GM19452 (cell line): ENCODE results near the gene HK3.

ENCODE experiments used
- ATAC-seq: cut with Tn5 transposase; IDR thresholded peaks from one replicate; pipeline ENCODE4 v1.9.1; 2021; ENCODE audit not compliant: unreplicated experiment

The HK3 gene, protein sequence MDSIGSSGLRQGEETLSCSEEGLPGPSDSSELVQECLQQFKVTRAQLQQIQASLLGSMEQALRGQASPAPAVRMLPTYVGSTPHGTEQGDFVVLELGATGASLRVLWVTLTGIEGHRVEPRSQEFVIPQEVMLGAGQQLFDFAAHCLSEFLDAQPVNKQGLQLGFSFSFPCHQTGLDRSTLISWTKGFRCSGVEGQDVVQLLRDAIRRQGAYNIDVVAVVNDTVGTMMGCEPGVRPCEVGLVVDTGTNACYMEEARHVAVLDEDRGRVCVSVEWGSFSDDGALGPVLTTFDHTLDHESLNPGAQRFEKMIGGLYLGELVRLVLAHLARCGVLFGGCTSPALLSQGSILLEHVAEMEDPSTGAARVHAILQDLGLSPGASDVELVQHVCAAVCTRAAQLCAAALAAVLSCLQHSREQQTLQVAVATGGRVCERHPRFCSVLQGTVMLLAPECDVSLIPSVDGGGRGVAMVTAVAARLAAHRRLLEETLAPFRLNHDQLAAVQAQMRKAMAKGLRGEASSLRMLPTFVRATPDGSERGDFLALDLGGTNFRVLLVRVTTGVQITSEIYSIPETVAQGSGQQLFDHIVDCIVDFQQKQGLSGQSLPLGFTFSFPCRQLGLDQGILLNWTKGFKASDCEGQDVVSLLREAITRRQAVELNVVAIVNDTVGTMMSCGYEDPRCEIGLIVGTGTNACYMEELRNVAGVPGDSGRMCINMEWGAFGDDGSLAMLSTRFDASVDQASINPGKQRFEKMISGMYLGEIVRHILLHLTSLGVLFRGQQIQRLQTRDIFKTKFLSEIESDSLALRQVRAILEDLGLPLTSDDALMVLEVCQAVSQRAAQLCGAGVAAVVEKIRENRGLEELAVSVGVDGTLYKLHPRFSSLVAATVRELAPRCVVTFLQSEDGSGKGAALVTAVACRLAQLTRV

DNA sequence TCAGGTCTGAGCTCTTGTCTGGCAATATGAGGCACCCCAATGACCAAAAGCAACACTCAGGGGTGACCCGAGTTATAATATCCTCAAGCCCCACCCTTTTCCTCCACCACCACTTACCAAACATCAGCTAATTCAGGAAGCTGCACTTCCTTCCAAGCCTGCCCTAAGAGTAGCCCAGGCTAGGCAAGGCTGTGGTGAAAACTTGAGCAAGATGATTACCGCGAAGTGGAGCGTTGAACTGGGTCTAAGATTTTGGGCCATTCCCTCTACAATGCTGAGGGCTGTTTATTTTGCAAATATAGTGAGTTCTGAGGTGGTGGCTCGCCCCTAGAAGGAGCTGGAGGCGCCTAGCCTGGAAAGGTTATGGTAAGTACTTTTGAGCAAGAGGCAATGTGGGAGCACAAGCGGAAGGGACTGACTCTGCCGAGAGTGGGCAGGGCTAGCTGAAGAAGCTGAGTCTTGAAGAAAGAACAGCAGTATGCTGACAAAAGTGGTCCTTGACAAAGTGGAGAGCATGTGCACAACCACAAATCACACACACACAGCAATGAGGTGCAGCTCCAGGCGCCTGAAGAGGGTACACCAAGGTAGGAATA is at the start of gene HK3:
TSS of gene HK3 (minus strand) at position 51 of the 596 bp plus-strand sequence. CDS start 3,187 bp downstream, outside the sequence.
- ATAC-seq = no peak

DNA sequence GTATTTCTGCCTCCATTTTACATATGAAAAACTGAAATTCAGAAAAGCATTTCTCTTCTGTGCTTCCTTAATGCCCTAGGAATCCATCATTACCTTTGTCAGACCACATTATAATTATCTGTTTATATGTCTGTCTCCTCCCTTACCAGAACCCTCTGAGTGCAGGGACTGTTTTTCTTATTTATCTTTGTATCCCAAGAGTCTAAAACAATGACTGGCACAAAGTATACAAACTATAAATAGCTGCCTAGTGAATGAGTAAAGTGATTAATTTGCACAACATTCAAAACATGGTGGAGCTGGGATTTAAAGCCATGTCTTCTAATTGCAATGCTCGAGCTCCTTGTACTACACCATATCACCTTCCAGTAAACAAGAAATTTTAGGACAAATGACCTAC is 49.3 kb upstream of the HK3 start:
- no peak for ATAC-seq

DNA sequence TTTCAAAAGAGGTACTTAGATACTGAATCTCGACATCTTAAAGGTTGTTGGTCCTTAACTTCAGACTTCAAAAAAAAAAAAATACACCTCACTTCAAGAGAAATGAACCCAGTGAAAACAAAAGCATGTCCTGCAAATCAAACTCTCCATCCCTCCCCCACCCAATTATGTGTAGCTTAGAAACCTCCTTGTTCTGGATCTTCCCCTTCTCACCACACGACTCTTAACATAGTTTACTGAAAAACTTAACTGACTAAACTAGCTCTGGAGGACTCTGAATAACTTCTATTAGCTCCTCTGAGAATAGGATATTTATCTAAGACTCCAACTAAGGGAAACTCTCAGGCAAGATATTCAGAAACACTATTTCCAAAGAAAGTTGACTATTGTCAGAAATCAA is 48.7 kb upstream of the HK3 start:
- no peak for ATAC-seq

DNA sequence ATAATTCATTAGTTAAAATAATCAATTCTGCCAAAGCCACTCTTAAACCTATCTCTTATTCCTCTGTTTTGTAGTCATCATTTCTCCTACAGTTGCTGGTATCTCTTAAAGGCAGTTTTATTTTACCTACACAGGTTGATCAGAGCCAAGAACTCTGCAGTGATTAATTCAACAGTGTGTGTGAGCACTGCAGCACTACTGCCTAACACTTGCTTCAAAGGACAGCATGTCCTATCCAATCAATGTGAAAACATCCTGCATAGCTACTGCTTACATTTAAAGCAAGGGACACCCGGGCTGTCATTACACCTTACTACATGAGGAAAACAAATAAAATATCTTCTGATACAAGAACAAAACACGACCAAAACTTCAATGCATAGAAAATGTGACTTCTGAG is 45.1 kb upstream of the HK3 start:
- ATAC-seq = no peak

DNA sequence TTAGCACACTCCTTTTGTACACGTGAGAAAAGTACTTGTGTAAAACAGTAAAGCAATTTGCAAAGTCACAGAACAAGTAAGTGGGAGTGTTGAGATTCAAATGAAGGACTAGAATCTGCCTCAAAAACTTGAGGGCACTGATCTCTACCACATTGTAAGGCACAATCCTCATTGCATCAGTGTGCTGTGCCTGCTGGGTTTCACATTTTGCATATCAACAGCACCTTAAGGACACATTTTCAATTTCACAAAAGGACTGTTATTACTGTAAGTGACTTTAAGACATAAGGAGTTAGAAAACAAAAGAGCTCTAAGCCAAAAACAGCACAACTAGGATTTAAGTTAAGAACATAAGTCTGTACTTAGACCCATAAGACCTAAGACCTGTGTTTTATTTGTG is 44.7 kb upstream of the HK3 start:
- ATAC-seq = no peak

DNA sequence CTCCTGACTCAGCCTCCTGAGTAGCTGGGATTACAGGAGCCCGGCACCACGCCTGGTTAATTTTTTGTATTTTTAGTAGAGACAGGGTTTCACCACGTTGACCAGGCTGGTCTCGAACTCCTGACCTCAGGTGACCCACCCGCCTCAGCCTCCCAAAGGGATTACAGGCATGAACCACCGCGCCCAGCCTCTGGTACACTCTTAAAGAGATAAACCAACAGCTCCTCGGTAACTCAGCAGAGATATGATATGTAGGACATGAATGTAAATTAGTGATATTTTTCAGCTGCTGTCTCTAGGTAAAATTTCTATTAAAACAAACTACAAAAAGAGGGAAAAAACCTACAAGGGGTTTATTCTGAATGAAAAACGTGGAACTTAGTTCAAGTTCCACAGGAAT is 42.8 kb upstream of the HK3 start:
- ATAC-seq = no peak

DNA sequence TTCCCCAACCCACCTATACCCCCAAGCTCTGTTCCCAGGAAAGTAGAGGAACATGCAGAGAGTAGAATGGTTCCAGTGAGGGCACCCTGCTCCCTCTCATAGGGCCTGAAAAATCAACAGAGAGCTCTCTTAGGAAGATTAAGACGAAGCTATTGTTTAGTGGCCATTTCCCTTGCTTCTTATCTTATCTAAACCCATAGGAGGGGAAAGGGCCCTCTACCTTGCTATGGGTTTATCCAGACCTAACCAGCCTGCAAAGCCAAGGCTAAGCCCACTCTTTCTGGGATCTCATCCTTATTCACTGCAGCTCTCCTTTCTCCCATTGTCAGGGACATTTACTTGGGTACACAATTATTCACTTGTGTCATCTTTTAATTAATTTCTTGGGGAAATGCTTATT is 39.3 kb upstream of the HK3 start:
- ATAC-seq = no peak

DNA sequence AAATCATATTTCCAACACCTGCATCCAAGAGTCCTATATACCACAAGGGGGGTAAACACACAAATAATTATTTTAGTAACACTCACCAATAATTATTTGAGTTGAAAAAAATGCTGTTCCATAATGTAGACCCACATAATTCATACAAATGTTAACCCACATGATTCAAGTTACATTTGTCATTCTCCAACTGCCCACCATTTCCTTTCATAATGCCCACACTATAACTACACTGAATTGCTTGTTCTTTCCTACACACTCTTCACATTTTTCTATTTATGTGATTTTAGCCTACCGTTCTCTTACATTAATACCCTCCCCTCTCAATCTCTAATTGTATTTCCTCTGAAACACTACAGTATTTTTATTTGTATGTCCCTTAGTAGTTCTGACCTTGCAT is 35.9 kb upstream of the HK3 start:
- no peak for ATAC-seq

DNA sequence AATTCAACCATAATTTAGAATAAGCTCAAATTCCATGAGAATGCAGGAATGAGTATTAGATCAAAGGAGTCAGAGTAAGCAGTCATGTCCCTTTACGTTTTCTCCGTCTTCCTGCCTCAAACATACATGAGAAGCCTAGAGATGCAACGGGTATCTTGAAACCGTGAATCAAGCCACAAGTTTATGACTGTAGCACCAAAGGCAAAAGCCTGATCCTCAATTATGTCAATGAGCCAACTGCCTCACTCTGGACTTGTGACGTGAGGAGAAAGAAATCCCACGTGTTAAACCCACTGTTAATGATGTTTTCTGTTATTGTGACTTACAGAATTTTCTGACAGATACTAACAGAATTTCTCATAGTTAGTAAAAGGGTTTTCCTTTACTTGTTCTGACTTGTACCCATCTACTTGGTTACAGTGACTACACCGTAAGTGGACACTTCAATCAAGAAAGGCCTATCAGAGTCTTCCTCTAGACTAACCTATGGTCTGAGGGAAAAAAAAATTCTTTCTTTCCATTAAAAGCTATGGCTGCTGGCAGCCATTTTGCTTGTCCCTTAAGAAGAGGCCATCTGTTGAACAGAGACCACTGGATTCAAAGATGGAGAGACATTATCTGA is 35.3 kb upstream of the HK3 start:
- ATAC-seq = no peak

DNA sequence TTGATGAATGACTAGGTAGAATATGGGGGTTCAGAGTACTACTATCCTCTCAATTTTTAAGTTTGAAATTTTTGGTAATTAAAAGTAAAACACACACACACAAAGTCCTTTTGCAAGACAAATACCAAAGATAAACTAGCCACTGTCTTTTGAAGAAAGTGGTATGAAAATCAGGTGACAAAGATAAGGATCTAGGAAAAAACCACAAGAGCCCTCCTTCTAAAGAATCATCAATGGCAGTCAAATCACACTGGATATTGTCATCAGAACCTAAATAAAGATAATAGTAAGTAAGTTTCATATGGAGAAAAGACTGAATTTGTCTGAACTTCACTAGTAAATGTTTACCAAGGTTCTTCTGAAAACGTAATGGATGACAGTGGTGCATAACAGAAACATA is 30.5 kb upstream of the HK3 start:
- no peak for ATAC-seq

DNA sequence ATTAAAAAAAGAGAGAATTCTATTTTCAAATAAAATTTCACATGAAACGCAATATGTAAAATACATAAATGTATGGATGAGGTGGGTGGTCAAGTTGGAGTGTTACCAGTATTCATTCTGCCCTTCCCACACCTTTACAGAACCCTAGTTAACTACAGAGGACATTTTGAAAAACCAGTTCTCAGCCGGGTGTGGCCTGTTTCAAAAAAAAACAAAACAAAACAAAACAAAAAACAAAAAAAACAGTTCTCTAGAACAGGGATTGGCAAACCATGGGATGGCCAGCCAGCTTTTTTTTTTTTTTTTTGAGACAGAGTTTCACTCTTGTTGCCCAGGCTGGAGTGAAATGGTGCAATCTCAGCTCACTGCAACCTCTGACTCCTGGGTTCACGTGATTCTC is 28.4 kb upstream of the HK3 start:
- ATAC-seq = no peak

DNA sequence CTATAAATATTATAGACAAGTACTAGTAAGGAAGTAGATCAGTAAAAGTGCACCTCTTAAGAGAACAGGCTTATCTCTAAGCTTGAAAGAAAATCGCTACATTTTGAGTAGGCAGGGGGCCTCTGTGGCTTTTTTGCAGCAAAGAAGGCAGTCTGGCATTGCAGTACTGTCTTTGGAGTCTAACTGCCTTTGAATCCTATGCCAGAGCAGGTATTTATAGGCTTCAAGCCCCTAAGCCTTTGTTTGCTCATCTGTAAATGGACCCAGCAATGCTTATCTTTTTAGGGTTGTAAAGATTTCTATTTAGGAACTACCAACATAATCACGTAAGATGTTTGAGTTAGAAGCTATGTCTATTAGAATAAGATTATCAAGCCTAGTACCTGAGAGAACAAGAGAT is 23.7 kb upstream of the HK3 start:
- no peak for ATAC-seq

DNA sequence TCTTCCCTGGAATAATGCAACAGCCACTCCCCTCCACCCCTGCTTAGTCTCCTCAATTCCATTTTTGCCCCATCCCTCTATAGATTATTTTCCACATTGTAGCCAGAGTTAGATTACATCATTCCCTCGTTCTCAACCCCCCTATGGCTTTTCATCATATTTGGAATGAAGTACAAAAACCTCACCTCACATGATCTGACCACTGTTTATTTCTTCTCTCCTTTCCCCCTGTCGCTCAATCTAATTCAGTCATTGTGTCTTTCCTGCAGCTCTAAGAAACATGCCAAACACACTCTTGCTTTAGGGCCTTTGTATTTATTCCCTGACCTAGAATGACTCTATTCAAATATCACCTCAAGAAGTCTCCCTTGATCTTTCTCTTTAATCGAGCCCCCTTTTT is 22.6 kb upstream of the HK3 start:
- no peak for ATAC-seq

DNA sequence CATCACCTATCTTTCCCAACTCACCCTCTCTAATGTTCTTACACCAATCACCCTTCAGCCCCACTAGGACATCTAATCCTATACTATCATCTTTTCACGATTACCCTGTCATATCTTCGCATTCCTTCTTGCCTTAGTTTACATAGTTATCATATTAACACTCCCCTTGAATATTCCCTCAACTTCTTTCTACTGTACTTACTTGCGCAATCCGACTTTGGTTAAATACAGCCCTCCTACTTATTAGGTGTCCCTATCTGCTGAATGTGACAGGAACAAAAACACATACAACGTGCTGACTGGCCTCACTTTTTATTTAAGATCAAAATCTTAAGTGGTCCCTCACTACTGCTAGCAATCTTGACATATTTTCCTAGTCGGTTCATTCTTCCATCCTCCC is 19.5 kb upstream of the HK3 start:
- ATAC-seq = no peak

DNA sequence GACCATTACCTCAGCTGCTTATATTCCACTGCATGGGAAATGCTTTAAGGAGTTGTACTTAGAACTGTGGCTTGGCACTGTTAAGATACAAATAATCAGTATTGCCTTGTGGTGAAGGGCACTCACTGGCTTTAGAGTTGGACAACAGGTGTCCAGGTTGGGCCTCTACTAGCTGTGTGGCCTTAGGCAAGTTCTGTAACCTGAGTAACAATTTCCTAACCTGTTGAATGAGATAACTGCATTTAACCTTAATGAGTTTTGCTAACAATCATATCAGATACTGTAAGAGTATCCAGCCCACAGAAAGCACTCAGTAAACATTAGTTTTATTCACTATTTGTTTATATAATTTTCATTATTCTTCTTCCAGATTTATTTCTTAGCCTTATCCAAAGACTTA is 17.2 kb upstream of the HK3 start:
- ATAC-seq = no peak

DNA sequence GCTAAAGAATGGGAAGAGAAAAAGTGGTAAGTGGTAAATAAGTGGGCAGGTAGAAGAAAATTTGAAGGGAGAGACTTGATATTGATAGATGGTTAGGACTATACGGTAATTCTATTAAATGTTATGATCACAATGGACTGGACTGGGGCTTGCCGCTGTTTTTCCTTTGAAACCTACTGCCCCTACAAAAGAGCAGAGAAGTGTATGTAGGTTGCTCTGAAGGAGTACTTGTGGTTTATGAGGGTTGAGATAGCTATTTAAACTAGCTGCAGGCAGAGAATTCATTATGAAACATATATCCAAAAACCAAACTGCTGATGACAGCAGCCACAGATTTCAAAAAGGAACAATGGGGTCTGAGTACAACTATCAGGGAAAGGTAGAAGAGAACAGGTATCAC is 16.8 kb upstream of the HK3 start:
- no peak for ATAC-seq

DNA sequence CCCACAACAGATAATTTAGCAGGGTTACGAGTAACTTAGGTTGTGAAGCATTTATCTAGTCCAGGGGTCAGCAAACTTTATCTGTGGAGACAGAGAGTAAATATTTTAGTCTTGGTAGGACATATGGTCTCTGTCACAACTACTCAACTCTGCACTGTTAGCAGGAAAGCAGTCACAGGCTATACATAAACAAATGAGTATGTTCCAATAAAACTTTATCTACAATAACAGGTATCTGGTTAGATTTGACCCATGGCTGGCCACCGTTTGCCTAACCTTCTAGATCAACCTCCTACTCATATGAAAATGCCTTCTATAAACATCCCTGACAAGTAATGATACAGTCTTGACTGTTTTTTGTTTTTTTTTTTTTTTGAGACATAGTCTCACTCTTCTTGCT is 13.0 kb upstream of the HK3 start:
- ATAC-seq = no peak

DNA sequence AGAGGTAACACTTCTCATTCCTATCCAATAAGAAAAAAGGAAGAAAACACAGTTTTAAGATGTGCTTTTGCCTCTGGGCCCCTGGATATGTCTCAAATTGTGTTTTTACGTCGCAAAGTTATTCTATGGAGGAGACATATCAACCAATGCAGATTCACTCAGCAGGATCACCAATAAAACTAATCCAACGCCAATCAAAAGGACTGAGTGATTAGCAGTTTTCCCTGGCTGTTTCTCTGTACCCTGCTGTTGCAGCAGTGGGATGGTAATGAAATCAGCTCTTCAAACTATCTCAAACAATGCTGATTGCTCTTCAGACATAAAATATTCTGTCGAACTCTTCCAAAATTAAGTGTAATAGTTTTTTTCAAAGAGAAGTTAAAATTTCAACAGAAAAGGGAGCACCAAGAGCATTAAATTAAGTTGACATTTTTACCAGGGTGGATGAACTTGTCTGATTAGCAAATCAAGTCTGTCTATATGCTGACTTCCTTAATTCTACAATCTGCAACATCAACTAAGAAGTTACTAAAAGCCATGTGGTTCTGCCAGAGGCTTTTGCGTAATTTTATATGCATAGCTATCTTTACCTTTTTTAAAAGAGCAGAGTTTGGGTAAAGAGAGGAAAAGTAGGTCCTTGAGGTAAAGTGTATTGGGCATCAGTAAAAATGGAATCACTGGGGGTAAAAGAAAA is 9.7 kb upstream of the HK3 start:
- no peak for ATAC-seq

DNA sequence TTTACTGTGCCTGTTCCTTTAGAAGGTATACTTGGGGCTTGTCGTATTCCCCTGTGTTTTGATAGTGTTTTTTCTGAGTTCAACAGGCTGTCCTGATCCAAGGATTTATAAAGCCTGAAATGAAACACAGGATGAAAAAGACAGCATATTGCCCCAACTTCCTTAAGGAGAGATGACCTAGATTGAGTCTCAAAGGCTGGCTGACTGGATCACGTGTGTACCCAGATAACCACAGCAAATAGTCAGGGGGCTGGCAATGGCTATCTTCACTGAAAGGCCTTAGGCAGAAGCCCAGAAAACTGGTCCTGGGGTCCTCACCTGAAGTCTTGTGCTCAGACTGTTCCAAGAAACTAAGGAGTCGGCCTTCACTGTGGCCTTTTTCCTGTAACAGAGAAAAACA is 7.7 kb upstream of the HK3 start:
- no peak for ATAC-seq

DNA sequence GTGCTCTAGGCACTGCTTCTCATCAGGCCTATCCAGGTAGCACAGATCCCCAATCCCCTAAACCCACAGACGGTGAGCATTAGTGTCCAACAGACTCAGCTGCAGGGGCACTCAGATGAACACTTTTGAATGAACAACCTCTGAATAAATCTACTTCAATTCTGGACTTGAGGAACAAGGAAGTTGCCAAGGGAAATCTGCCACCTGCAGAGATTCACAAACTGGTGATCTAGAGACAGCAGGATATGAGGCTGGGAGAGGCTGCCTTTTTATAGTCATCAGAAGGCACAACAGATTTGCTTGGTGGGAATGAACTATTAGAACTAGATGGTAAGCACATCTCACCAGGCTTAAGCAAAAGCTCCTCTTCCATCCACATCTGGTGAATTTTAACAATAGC is 7.0 kb upstream of the HK3 start:
- ATAC-seq = no peak

DNA sequence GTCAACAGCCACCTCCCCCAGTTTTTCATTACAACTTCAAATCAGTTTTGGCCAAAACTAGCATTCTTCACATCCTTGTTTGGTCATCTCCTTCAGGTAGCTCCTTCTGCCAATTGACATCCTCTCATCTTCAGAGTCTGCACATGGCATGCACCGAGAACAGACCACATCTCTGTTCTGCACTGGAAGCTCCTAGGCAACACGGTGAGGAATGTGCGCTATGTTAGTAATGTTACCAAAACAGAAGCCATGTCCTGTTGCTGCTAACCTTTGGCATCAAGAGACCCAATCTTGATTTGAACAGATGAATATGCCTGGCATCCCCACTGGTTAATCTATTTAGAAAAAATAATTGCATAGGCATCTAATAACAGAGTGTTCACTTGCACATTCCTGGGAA is 5.1 kb upstream of the HK3 start:
- no peak for ATAC-seq
